ENCODE results near the gene PRKCA. TPM values are rescaled to one million over a fixed set of nuclear protein-coding genes. Genes with fewer than 3 reads are reported as not detected.

The PRKCA gene
- polyA plus RNA-seq, 2 of the 4 experiments (the other 2 are of a cell fraction) = 28.8 to 65.0 TPM

DNA sequence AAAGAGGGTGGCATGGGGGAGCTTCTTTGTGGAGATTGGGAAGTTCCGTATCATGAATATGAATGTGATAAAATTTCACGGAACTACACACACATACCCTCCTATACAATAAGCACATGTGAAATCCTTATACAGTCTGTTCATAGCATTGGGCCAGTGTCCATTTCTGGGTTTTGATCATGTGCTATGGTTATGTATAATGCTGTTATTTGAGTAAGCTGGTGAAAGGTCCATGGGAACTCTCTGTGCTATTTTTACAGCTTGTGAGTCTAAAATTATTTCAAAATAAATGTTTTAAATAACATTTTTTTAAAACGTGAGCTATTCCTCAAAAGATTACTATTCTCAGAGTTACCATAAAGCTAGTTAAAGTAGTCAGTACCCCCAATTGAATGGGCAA is 327.3 kb downstream of the PRKCA start:
- CTCF ChIA-PET = interaction anchor here (1.1 to 2.4 kb wide), 5 partner anchors 9 to 430 kb away, joined by 3 to 7 read pairs (median 4); no protein-coding TSS in a partner anchor
- POLR2A ChIA-PET = no interaction called here
- ATAC-seq = no peak
- no peak overlapping the region for H3K4me3 ChIP-seq
- H3K4me2 ChIP-seq = no peak overlapping the region
- no peak for FAIRE-seq
- no peak overlapping the region for H3K27ac ChIP-seq
- peaks cover 4% of the 10 kb centered on the region; the same call in 2 of the 3 replicates for H3K4me1 ChIP-seq
- WGBS (ENCODE audit: missing lambda C conversion rate) = 89% methylated on average over 3 of the region's 3 CpGs
- DNase-seq (ENCODE audit: low read depth in 1 of 2, low spot score in 1 of 2) = no peak
- H3K9me3 ChIP-seq = no peaks in the 10 kb centered on the region
- TF ChIP-seq SMC3 (IDR thresholded peaks at IDR 0.05) (no peak), JUN (IDR thresholded peaks at IDR 0.05) (no peak), CHD4 (IDR thresholded peaks at IDR 0.05; ENCODE audit: borderline replicate concordance) (no peak), RNF2 (IDR thresholded peaks at IDR 0.05; ENCODE audit: borderline replicate concordance, low read depth) (no peak), FOXS1 (CRISPR knock-in tag; IDR thresholded peaks at IDR 0.05) (no peak), ZSCAN20 (CRISPR knock-in tag; IDR thresholded peaks at IDR 0.05) (no peak)
- TF ChIP-seq, protein P1, sequence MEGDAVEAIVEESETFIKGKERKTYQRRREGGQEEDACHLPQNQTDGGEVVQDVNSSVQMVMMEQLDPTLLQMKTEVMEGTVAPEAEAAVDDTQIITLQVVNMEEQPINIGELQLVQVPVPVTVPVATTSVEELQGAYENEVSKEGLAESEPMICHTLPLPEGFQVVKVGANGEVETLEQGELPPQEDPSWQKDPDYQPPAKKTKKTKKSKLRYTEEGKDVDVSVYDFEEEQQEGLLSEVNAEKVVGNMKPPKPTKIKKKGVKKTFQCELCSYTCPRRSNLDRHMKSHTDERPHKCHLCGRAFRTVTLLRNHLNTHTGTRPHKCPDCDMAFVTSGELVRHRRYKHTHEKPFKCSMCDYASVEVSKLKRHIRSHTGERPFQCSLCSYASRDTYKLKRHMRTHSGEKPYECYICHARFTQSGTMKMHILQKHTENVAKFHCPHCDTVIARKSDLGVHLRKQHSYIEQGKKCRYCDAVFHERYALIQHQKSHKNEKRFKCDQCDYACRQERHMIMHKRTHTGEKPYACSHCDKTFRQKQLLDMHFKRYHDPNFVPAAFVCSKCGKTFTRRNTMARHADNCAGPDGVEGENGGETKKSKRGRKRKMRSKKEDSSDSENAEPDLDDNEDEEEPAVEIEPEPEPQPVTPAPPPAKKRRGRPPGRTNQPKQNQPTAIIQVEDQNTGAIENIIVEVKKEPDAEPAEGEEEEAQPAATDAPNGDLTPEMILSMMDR (IDR thresholded peaks at IDR 0.05) = no peak
- TF ChIP-seq, protein P2, sequence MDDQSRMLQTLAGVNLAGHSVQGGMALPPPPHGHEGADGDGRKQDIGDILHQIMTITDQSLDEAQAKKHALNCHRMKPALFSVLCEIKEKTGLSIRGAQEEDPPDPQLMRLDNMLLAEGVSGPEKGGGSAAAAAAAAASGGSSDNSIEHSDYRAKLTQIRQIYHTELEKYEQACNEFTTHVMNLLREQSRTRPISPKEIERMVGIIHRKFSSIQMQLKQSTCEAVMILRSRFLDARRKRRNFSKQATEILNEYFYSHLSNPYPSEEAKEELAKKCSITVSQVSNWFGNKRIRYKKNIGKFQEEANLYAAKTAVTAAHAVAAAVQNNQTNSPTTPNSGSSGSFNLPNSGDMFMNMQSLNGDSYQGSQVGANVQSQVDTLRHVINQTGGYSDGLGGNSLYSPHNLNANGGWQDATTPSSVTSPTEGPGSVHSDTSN (IDR thresholded peaks at IDR 0.05) = no peak

DNA sequence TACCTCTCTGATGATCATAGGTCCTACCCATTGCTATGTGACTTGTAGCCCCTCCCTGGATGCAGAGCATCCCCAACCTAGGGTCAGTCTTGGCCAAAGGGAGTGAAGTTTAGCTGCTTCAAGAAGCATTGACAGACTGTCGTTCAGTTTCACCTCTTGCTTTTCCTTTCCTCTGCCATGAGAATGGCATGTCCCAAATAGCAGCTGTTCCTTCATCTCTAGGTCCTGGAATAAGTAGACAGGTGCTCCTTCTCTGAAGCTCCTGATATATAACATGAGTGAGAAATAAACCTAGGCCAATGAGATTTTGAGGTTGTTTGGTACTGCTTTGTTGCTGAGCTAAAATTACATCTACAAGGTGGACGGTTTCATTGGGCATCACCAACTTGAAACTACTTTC is 328.0 kb downstream of the PRKCA start:
- Histone ChIP-seq H3K27ac (no peak overlapping the region), H3K4me2 (no peak overlapping the region), H3K4me3 (no peak overlapping the region), H3K9me3 (no peaks in the 10 kb centered on the region), H3K4me1 (no peaks in the 10 kb centered on the region)
- 90% methylated on average over 2 of the region's 2 CpGs for WGBS (ENCODE audit: missing lambda C conversion rate)
- no peak for TF ChIP-seq CBX2 (IDR thresholded peaks at IDR 0.05; ENCODE audit: borderline replicate concordance, low read depth)
- no peak for TF ChIP-seq HOXB5 (CRISPR knock-in tag; IDR thresholded peaks at IDR 0.05)
- no peak for TF ChIP-seq GATA3 (IDR thresholded peaks at IDR 0.05; ENCODE audit: borderline replicate concordance)
- TF ChIP-seq, protein P3, sequence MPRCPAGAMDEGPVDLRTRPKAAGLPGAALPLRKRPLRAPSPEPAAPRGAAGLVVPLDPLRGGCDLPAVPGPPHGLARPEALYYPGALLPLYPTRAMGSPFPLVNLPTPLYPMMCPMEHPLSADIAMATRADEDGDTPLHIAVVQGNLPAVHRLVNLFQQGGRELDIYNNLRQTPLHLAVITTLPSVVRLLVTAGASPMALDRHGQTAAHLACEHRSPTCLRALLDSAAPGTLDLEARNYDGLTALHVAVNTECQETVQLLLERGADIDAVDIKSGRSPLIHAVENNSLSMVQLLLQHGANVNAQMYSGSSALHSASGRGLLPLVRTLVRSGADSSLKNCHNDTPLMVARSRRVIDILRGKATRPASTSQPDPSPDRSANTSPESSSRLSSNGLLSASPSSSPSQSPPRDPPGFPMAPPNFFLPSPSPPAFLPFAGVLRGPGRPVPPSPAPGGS (IDR thresholded peaks at IDR 0.05) = no peak
- TF ChIP-seq HDAC2 (IDR thresholded peaks at IDR 0.05) = no peak
- TF ChIP-seq HOXA7 (CRISPR knock-in tag; IDR thresholded peaks at IDR 0.05) = no peak
- TF ChIP-seq HEYL (CRISPR knock-in tag; IDR thresholded peaks at IDR 0.05) = no peak
- TF ChIP-seq CHD2 (IDR thresholded peaks at IDR 0.05; ENCODE audit: low read length, partially characterized antibody) = no peak
- TF ChIP-seq, protein P2 (IDR thresholded peaks at IDR 0.05) = no peak
- no peak for TF ChIP-seq CHD4 (IDR thresholded peaks at IDR 0.05; ENCODE audit: borderline replicate concordance)
- TF ChIP-seq ZFP36 (IDR thresholded peaks at IDR 0.05; ENCODE audit: borderline replicate concordance, partially characterized antibody) = no peak
- POLR2A ChIA-PET = no interaction called here
- FAIRE-seq (peak; percentile 56), DNase-seq (ENCODE audit: low read depth in 1 of 2, low spot score in 1 of 2) (no peak), ATAC-seq (no peak)
- CTCF ChIA-PET = interaction anchor here (0.6 to 2.4 kb wide), 5 partner anchors 9 to 430 kb away, joined by 3 to 7 read pairs (median 4); no protein-coding TSS in a partner anchor

DNA sequence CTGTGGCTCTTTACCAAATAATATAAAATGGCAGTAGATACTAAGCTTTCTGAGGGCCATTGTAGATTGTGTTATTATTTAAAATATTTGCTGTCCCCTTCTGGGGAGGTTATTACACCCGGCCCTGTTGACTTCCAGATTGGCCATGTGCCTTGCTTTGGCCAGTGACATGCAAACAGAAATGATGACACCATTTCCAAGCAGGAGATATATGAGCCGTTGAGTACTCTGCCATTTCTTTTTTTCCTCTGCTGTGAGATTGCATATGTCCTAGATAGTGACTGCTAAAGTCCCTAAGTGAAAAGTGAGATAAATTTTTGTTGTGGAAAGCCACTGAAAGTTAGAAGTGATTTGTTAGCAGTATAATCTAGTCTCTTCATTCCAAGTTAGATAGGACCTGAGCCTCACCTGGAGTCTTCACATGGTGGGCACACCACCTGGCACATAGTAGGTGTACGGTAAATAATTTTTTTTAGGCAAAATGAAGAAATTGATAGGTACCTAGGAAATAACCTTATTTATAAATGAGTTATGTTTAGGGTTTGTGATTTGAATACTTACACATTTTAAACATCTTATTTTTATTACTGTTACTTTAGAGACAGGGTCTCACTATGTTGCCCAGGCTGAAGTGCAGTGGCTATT is 328.5 kb downstream of the PRKCA start:
- FAIRE-seq = no peak

More for the DNA sequence above, 328.5 kb downstream of the PRKCA start:
- CTCF ChIA-PET = interaction anchor here (0.6 to 2.4 kb wide), 5 partner anchors 8 to 431 kb away, joined by 3 to 7 read pairs (median 4); no protein-coding TSS in a partner anchor
- Histone ChIP-seq H3K9me3 (no peaks in the 10 kb centered on the region), H3K4me3 (no peak overlapping the region), H3K27ac (no peak overlapping the region), H3K4me2 (no peak overlapping the region), H3K4me1 (no peaks in the 10 kb centered on the region)
- ATAC-seq (no peak), DNase-seq (ENCODE audit: low read depth in 1 of 2, low spot score in 1 of 2) (no peak)
- POLR2A ChIA-PET = no interaction called here
- TF ChIP-seq HOXB5 (CRISPR knock-in tag; IDR thresholded peaks at IDR 0.05) (no peak), NPAS2 (CRISPR knock-in tag; IDR thresholded peaks at IDR 0.05; ENCODE audit: borderline replicate concordance) (no peak), KDM1A (IDR thresholded peaks at IDR 0.05; ENCODE audit: low read depth) (no peak)
- 91% methylated on average over 3 of the region's 3 CpGs for WGBS (ENCODE audit: missing lambda C conversion rate)
